Stimulated activated CD4-positive, alpha-beta T cell treated with anti-CD3 and anti-CD28 coated beads, Interleukin-4, amount 100 ng/mL, for 24 hours (primary cell): ENCODE measurements around the gene HSPA12B.

Source experiments
- DNase-seq: peaks from one replicate; pipeline ENCODE4 v3.0.0-alpha.2; 2020

HSPA12B gene

DNA sequence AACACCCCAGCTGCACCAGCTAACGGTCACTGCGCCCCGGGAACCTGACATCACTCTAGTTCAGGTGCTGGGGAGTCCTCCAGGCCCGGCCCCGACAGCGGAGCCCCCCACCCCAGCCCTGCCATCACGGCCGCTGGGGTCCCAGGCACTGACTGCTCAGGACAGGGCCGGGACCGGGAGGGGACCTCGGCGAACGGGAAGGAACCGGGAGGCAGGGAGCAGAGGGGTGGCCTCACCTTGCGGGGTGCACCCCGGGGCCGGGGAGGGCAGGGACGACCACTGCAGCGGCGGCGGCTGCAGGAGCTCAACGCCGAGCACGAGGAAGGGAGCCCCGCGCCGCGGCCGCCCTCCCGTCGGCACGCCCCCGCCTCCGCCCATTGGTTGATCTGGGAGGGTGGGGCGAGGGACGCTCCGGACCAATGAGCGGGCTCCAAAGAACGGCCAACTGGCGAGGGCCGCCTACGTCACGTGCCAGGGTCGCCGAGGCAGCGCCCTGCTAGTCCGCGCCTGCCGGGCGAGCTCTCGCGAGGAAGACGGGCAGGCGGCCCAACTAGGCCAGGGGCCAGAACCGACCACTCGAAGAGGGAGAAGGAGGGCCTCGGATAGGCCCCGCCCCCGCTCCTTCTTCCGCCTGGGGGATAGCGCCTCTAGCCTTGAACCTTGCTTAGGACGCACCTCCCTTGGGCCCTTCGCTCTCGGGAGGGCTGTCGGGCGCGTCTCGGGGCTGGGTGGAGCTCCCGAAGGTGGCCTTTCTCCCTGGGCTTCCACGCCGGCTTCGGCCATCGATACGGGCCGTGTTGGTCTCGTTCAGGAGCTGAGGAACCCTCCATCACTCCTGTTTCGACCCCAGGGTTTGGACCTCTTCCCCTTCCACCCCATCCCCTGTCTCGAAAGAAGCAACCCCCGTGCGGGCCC, 35.2 kb downstream of the HSPA12B start, which contains the start of gene ADISSP:
Gene ADISSP, minus strand, starts transcription at position 327 of the 915 bp plus-strand sequence. CDS start 7,653 bp downstream, outside the sequence.
- DNase-seq = peak; percentile 98

DNA sequence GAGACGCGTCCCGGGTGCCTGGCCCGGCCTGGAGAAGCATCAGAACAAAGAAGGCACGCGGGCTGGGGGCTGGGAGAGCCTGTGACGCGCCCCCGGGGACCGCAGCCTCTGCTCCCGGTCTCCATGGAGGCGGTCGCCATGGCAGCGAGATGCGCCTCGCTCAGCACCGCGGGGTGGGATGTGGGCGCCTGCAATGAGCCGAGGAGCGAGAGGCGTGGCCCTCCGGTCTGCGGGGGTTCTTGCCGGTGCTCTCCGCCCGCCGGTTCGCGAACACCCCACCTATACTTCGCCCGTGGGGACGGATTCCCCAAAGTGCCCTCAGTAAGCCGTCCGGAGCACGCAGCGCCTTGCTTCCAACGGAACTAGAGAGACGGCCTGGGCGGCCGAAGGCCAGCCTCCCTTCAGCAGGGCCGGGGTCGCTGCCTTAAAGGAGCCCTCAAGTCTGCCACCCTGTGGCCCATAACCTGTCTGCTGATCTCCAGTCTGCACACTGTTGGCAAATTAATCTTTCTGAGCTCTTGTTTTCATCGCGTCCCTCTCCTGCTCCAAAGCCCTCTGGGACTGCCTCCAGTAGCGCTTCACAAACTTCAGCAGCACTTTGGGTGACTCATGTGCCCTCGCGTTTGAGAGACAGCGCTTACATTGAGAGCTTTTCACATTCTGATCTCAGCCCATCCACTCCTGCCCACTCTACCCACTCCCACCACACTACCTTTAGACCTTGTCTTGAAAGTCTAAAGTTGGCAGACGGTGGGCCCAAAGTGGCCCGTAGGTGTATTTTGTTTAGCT, 36.1 kb downstream of the HSPA12B start:
- DNase-seq = peak; percentile 82

DNA sequence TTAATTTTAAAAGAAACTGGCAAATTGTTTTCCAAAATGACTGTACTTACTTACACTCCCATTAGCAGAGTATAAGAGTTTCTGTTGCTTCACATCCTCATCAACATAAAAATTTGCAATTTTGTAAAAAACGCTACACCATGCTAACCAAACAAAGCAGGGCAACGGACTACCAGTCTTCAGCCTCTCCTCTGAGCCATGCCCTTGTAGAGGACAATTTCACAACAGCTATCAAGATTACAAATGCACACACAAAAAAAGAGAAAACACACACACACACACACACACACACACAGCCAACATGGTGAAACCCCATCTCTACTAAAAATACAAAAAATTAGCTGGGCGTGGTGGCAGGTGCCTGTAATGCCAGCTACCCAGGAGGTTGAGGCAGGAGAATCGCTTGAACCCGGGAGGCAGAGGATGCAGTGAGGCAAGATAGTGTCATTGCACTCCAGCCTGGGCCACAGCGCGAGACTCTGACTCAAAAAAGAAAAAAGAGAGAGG, 39.1 kb downstream of the HSPA12B start:
- DNase-seq = no peak

DNA sequence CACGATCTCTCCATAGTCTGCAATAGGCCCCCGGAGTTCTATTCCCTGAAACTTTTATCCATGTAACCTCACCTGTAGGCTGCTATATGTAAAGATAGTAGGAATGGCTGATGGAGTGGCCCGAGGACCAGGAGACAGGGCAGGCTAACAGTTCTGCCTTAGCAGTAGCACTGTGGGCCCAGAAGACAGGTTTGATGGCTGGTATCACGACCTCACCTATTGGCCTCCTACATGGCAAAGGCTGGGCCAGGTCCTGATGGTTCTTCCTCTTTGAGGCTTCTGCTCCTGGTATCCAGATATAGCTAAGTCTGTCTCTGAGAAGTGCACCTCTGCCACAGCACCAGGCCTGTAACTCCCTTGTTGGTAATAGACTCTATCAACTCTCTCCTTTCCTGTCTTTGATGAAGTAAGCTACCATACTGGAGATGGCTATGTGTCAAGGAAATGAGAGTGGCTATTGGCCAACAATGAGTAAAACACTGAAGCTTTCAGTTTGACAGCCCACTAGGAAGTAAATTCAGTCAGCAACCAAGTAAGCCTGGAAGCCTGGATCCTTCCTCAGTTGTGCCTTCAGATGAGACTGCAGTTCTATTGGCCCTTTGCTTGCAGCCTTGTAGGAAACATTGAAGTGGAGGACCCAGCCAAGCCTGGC, 43.1 kb downstream of the HSPA12B start:
- DNase-seq = no peak

DNA sequence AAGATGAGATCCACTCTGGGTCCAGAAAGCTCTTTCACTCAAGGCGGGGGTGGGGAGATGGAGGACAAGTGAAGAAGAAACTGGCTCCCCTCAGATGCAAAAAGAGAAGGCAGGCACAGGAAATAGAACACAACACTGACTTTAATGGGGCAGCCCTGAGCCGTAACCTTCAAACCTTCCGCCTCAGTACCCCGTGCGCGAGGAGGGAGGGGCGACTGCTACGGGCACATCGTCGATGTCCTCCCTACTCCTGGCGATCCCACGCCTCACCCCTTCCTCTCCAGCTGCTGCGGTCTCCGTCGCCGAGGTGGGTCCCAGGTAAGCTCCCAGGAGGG, 44.9 kb downstream of the HSPA12B start:
- DNase-seq = no peak

DNA sequence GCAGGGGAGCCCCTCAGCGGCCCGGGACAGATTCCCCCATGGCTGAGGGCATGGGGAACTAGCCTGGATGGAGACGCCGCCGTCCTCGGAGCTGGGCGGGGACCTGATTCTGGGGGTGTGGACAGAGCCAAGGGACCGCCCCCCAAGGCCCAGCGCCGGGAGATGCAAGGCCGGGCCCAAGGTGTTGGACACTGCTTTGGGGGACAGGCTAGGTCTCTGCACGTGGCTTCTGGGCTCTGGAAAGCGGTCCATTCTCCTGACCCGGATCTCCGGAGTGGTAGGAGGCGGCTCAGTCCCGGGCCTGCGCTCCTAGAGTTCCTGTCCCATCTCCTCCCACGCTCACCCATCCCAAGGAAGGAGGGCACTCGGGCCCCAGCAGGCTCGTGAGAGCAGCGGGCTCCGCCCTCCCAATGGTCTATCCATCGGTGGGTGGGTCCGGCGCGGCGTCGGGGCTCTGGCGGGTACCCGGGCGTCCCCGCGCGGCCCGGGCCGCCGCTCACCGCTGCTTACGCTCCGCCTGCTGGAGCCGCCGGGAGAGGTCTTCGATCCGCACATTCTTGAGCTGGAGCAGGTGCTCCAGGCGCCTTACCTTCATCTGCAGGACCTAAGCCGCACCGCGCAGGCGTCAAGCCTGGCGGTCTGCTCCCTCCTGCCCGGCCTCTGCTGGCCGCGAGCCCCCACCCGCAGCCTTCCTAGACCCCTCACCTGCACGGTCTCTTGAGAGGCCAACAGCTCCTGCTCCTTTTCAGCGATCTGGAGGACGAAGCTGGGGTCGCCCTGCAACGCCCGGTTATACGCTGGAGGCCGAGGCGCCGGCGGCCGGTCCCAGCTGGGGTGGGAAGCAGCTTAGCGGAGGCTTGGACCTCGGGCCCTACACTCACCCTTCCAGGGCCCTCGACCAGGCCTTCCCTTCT, 45.5 kb downstream of the HSPA12B start:
- peak; percentile 45 for DNase-seq

DNA sequence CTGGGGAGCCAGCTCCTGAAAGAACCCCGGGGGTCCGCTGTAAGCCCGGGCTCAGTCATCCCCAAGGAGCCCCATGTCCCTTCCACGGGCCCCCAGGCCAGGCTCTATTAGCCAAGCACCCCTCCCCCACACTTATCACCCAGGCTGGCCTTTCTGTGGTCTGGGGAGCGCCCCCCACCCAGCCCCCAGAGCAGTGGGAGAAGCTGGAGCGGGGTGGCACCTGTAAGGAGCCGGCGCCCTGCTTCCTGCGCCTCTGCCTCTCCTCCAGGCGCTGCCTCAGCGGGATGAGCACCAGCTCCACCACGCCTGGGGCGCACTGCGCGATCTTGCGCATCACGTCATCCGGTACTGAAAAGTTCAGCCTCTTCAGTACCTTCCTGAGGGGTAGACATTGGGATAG, 46.5 kb downstream of the HSPA12B start:
- no peak for DNase-seq

DNA sequence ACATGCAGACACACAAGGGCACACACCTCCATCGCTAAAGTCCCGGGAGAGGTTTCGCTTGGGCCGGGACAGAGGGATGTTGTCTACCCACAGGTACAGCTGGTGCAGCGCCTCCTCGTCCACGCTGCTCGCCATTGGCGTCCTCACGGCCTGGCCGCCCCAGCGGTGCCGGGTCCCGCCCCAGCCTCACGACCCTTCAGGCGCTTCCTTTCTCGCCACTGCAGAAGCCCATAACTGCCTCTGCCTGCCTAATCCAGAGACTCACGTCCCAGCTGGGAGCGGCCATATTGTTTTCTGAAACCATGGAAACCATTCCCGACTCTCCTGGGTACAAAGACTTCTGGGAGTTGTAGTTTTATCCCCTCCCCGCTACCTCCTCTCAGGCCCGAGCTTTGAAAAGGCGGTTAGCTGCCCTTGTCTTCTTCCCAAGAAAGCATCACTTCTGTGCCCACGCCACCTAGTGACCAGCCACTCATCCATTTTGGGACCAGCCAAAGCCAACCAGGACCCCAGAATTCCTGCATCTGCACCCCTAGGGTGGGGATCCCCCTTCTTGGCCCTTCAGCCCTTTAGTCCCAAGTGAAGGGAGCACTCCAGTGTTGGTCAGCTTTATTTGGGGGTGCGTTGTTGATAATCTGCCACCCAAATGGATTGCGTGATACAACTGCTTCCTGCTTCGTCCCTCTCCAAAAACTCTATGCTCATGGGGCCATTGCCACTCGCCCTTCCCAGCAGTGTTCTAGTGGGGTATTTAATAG, 48.8 kb downstream of the HSPA12B start, which contains the start of gene SPEF1:
Gene SPEF1, minus strand, starts transcription at position 296 of the 758 bp plus-strand sequence. Its CDS starts 161 bp downstream, at position 135.
- peak; percentile 53 for DNase-seq

DNA sequence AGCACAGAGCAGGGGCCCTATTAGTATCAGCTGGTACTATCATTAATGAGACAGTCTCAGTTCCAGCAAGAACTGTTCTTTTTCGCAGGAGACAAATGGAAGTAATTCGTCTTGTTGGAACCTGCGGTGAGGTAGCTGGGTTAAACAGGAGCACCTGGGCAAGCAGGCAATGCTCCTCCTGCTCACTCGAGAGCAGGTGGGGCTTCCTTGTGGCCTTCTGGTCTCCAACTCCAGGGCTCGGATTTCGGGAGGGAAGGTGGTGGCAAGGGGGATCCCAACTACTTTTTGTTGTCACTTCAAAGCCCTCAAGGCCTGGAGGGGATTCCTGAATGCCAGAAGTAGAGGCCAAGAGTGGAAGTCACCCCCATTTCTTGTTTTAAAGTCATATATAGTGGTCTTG, 50.1 kb downstream of the HSPA12B start:
- no peak for DNase-seq

DNA sequence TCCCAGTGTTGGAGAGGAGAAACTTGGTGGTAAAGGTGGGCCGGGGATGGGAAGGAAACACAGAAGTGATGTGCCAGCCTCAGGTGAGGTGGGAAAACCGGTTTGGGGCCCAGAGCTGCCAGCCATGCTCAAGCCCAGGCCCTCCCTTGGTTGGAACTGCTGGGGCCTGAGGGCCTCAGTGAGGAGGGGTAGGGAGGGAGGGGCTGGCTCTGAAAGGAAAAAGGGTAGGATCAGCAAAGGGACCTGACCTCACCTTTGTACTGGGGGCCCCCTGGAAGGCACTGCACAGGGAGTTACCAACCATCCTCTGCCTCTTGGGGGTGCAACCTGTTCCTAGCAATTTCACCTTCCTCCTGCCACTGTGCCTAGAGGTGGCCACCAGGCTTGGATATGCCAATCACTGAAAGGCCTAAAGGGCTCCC, 50.6 kb downstream of the HSPA12B start:
- DNase-seq = no peak

DNA sequence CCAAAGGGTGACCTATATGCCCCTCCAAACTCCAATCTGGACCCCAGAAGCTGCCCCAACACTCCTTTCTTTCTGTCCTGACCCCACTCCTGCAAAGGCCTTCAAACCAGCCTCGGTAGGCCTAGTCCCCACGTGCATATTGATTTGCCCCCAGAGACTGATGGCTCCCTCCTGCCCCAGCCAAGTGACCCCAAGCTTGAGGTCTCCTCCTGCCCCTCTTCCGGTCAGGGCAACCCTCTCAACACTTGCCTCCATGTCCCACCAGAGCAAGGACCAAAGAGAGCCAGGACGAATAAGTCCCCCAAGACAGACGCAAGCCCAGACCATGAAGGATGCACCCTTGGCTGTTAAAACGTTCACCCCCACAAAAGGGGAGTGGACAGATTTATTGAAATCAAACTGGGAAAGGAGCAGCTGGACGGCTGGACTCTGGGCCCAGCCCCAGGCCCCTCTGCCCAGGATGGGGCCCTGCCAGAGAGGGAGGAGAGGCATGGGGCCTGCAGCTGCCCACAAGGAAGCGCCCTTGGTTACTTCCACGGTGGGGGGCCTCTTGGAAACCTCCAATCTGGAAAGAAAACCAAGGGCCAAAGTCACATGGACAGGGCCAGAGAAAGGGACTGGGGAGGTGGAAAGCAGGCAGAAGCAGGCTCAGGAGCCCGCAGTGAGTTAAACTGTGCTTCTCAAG, 51.2 kb downstream of the HSPA12B start:
- no peak for DNase-seq

DNA sequence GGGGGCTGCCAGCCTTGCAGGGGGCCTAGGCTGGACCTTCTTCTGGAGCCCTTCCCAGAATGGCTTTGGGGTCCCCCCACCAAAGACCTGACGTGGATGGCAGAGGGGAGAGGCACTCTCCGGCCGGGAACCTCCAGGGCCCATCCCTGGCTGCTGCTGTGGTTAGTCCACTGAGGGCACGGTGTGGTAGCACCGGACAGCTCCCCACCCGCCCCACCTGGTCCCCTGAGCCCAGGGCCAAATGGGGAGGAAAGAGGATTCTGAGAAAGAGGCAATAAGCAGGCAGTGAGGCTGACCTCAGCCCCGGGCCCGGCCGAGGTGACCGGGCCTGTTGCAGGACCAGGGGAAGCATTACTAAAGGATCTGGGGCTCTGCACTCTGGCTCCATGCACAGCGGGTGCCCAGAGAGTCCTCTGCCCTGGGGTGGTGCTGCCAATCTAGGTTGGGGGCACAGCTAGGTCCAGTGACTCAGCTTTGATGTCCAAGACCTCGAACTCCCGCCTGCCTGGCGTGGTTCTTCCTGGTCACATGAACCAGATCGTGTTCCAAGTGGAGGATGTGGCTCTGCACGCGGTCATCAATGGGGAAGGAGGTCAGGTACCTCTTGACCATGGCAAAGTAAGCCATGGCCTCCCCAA, 51.9 kb downstream of the HSPA12B start:
- DNase-seq = no peak

DNA sequence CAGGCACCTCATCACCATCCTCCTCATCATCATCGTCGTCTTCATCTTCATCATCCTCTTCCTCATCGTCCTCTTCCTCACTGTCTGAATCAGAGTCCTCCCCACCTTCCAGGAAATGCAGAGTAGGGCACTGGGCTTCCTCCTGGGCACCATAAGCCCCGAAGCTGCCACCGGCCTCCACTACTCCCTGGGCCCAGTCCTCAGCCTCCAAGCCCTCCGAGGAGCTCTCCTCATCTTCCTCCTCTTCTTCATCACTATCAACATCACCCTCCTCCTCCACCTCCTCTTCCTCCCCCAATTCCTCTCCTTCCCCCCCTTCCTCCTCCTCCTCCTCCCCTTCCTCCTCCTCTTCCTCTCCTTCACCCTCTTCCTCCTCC, 52.4 kb downstream of the HSPA12B start:
- no peak for DNase-seq

DNA sequence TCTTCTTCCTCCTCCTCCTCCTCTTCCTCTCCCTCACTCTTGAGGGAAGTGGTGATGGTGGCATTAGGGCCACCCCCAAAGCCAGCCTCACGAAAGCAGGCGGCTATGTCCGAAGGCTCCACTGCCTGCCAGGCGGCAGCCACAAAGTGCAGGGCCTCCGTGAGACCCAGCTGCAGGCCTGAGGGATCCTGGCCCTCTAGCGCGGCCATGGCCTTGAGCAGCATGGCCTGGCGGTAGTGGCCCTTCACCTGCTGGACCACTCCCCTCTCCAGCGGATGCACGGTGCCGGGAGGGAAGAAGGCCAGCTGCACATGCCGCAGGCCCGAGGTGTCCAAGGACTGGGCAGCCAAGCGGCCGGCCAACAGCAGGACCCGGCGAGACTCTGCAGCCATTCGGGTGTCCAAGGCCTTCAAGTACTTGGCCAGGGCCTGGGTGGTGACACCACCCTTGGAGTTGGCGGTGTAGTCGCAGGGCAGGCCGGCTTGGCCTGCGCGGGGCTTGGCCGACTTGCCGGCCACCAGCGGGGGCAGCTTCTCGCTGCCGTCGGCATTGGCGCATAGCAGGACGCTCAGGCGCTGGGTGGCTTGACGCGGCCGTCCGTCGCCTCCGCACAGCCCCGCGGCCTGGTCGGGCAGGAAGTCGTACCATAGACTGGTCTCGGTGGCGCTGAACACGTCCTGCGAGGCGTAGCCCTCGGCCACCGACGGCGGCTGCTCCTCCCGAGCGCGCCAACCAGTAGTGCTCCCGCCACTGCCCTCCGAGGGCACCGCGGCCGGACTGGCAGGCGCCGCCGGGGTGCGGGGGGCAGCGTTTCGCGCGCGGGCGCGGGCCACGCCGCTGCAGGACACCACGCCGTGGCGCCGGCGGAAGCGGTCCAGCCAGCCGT, 53.0 kb downstream of the HSPA12B start:
- DNase-seq = no peak

DNA sequence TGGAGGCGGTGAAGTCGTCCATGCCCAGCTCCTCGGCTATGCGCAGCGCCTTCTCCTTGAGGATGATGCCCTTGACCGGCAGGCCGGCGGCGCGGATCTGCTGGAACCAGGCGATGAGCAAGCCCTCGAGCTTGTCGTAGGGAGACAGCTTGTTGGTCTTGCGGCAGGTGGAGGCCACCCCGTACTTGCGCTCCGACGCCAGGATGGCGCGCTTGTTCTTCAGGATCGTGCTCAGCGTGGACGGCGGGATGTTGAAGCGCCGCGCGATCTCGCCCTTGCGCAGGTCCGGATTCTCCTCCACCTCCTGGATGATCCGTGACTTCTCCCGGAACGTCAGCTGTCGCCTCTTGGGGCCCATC, 53.6 kb downstream of the HSPA12B start:
- DNase-seq = peak; percentile 46

DNA sequence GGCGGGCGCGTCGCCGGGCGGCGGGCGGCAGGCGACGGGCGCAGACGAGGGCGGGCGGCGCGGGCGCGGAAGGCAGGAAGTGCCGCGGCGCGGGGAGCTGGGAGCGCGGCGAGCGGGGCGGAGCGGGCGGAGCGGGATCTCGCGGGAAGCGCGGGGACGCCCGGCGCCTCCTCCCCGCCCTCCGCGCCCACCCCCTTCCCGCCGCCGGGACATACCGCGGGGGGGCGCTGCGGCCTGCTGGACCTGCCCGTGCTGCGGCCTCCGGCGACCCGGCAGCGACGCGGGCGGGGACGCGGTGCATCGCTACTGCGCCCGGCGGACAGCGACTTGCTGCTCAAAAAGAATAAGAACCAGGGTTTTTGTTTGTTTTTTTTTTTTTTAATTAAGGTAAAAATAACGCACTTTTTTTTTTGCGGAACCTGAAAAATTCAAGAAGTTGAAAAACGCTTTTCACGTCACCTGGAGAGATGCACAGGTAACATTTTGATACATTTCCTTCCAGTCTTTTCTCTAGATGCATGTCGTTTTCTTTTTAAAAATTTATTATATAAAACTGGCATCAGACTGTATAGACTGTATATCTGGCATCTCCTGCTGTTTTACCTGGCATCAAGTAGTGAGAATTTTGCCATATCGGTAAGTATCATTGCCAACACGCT, 54.3 kb downstream of the HSPA12B start, which contains the start of gene CENPB:
Gene CENPB, minus strand, starts transcription at position 76 of the 659 bp plus-strand sequence. CDS start 257 bp downstream, outside the sequence.
- peak; percentile 91 for DNase-seq

DNA sequence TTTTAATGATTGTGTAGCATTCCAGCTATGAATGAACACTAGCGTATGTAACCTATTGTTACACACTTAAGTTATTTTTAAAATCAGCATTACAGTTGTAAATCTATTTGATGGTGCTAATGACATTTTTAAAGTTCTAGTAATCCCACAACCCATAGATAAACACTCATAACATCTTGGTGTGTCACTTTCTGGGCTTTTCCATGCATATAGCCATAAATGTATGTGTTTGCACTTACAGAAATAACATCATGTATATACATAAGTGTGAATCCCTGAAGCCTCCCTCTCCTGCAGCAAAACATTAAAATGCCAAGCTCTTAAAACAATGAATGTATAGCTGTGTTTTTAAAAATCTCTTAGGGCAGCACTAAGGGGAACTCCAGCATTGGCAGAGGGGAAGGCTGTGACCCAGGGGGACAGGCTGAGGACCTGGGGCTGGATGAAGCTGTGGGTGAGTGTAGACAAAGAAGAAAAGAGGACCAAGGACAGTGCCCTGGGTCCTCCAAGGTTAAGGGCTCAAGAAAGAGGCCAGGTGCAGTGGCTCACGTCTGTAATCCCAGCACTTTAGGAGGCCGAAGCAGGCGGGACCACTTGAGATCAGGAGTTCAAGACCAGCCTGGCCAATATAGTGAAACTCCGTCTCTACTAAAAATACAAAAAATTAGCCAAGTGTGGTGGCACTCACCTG, 55.0 kb downstream of the HSPA12B start:
- DNase-seq = no peak

DNA sequence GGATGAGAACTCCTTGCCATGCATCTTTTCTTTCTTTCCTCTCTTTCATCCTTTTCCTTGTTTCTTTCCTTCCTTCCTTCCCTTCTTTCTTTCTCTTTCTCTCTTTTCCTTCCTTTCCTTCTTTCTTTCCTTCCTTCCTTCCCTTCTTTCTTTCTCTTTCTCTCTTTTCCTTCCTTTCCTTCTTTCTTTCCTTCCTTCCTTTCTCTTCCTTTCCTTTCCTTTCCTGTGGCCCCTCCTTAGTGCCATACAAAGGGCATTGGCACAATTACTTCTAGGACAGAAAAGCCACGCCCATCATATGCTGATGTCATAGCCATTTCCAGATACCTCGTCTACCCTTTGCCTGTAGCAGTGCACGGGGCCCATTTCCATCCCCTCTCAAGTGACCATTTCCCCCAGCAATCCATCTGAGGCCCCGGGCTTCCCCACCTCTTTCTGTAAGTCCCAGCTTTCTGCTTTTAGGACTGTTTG, 56.2 kb downstream of the HSPA12B start:
- DNase-seq = no peak
